ENCODE results near the gene FBXL14. TPM values are rescaled to one million over a fixed set of nuclear protein-coding genes. Genes with fewer than 3 reads are reported as not detected.

The FBXL14 gene
- total RNA-seq, 1 experiment from 2014 or later, result 11.9 TPM

DNA sequence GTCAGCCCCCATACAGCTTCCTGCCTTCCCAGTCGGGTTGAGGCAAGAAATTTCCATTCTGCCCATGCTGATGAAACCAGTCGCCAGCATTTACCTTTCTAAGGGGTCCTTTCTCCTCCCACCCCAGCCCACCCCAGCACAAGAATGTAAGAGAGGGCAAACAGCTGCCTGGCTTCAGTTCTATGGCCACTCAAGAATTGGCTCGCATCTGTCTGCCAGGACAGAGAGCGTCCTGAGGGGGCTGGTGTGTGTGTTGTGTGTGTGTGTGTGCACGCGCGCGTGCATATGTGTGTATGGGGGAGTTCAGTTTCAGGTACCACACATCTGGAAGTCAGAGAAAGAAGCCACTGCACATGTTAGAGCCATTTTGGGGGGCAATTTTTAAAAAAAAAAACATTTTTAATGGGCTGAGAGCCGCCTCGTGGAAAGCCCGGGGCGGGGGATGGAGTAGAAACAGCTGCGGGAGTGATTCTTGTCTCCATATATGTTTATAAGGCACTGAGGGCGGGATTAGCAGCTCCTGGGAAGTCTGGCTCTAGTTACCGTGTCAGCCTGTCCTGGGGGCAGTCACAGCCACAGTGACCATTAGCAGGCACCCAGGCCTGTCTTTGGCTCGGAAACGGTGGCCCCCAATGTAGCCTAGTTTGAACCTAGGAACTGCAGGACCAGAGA, 34.4 kb upstream of the FBXL14 start, which contains the start of gene WNT5B:
Gene WNT5B, plus strand, starts transcription at position 566 of the 672 bp plus-strand sequence. CDS start 2,124 bp downstream, outside the sequence.
- in situ Hi-C loops (cut with HindIII; ENCODE audit: low pct_unique_long_range_greater_than_20kb, low sequenced_read_pairs), result no loop called here

DNA sequence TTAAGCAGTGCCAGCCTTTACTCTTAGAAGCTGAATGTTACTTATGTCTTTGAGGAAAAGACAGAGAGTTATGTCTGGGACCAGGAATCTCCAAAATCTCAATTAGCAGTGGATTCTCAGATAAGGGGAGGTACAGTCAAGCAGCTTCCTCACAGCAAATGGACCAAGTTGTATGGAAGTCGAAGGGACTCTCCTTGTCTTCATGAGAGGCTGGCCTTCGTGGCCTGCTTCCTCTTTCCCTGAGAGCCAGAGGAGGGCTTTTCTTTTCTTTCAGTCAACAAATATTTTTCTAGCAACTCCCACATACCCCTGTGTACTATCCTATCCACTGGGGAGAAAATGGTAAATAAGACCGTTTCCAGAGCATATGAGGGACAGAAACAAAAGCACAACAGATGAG, 28.0 kb upstream of the FBXL14 start:
- no peak for DNase-seq (ENCODE audit: low read depth)
- in situ Hi-C loops (cut with HindIII; ENCODE audit: low pct_unique_long_range_greater_than_20kb, low sequenced_read_pairs), result no loop called here

More for the DNA sequence above, 34.4 kb upstream of the FBXL14 start, which contains the start of gene WNT5B:
- DNase-seq (ENCODE audit: low read depth), result no peak

DNA sequence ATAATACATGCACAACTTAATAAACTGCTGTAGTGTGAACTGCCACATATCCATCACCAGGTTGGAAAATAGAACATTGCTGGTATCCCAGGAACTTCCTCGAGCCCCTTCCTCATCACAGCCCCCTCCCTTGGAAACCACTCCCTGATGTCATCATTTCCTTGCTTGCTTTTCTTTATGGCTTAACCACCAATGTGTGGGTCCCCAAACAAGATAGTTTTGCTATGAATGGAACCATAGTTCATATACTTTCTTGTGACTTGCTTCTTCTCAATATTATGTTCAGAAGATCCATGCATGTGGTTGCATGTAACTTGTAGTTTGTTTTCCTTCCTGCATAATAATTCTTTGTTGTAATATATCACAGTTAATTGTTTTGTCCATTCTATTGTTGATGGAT, 25.7 kb upstream of the FBXL14 start:
- in situ Hi-C loops (cut with HindIII; ENCODE audit: low pct_unique_long_range_greater_than_20kb, low sequenced_read_pairs), result no loop called here
- no peak for DNase-seq (ENCODE audit: low read depth)

DNA sequence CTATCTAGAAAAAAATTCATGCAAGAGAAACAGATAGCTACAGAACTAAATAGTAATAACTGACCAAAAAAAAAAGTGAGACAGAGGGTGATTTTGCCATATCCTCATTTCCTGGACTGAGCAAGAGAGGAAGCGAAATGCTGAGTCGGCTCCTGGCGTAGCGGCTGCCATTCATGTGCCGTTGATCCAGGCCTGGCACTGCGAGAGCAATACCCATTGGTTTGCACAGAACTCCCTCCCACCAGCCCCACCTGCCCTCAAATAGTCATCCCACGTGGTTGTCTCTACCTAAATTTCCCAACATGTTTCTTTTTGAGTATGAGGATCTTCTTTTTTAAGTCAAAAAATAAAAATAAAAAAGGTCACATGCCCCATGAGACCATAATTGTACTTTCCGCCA, 25.2 kb upstream of the FBXL14 start:
- in situ Hi-C loops (cut with HindIII; ENCODE audit: low pct_unique_long_range_greater_than_20kb, low sequenced_read_pairs), result no loop called here
- DNase-seq (ENCODE audit: low read depth), result no peak

DNA sequence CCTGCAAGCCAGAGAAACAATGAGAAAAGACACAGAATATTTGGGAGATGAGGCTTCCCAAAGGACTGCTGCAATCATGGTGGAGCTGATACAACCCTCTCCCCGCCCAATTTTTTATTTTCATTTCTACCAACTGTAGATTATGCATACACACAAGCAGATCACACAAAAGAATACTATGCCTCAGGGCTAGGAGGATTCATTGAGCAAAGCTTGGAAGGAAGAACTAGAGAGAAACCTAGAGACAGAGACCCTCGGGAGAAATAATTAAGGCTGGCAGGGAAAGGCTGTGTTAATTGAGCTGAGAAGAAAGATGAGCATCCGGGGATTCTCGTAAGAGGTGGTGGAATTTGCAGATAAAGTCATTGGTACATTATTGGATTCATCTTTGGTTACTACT, 24.8 kb upstream of the FBXL14 start:
- in situ Hi-C loops (cut with HindIII; ENCODE audit: low pct_unique_long_range_greater_than_20kb, low sequenced_read_pairs), result no loop called here
- DNase-seq (ENCODE audit: low read depth), result no peak

DNA sequence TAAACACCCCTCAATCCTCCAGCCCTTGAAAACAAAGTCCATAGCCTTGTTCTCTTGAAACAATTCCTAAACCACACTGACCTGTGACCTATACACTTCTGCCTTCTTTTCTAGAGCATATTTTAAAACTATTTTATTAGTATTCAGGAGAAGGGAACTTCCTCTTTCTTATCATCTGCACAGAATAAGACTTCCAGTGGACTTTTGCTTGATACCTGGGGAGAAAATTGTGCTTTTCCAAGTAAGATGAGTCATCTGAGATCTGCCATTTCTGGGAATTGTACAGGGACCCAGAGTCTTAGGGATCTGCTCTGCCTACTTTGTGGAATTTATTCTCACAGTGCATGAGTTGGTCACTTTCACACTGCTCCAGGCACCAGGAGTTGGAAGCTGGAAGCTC, 24.1 kb upstream of the FBXL14 start:
- in situ Hi-C loops (cut with HindIII; ENCODE audit: low pct_unique_long_range_greater_than_20kb, low sequenced_read_pairs), result no loop called here
- DNase-seq (ENCODE audit: low read depth), result no peak

DNA sequence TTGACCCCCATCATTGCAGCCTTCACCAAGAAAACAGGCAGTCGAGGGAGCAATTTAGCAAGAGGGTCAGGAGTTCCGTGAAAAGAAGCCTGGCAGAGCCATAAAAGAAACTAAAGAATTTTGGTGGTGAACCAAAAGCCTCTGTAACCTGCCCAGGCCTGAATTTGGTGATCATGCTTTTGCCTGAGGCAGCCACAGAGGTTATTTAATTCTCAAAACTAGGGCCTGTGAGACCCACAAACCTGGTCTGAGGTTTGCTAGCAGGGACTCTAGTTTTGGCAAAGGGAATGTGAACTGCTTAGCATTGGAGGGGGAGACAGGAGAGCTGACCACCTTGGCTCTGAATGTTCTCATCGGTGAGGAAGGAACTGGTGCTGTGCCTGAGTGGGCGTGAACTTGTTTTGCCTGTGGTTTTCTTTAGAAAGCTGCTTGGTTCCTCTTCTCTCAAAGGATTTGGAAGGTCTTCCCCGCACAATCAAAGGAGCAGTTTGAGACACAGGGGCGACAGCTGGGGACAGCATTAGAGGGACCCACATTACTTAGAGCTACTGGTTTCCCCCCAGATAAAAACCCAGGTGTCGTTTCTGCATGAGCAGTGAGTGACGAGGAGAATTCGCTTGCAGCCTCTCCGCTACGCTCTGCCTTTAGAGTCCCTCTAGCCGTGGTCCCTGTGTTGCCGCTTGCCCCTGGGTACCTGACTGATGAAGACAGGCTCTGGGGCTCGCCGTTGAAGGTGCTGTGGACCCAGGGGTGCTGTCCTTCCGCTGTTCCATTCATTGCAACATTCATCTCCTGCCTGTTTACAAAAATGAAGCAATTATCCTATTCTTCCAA, 22.1 kb upstream of the FBXL14 start:
- in situ Hi-C loops (cut with HindIII; ENCODE audit: low pct_unique_long_range_greater_than_20kb, low sequenced_read_pairs), result no loop called here
- DNase-seq (ENCODE audit: low read depth), result no peak

DNA sequence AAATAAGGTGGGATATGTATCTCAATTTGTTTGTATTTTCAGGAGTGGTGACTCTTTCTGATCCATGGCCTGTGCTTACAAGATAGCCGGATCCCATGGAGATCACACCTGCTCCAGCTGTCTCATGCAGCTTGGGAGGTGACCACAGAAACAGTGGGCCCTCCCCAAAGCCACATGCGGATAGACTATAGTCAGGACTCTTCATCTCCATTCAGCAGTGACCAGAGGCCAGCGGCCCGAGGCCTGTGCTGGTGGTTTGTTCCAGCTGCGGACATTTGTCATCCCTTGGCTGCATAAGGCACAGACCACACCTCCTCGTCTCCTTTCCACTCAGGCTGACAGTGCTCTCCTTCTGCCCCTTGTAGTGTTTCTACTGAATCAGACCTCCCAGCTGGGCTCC, 20.0 kb upstream of the FBXL14 start:
- in situ Hi-C loops (cut with HindIII; ENCODE audit: low pct_unique_long_range_greater_than_20kb, low sequenced_read_pairs), result no loop called here
- no peak for DNase-seq (ENCODE audit: low read depth)

DNA sequence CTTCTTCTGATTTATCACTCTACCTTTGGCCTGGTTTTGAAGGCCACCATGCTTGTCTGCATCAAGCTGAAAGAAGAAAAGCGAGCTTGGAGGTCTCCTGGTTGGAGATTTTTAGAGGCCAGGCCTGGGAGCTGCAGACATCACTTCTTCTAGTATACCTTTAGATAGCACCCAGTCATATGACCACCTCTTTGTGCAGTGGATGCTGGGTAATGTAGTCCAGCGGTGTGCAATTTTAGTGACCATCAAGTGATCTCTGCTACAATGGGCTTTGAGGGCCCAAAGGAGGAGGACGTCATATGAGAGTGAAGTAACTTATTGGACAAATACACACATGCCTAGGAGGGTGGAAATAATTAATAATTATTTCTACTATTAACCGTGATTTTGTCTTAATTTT, 19.5 kb upstream of the FBXL14 start:
- in situ Hi-C loops (cut with HindIII; ENCODE audit: low pct_unique_long_range_greater_than_20kb, low sequenced_read_pairs), result no loop called here

DNA sequence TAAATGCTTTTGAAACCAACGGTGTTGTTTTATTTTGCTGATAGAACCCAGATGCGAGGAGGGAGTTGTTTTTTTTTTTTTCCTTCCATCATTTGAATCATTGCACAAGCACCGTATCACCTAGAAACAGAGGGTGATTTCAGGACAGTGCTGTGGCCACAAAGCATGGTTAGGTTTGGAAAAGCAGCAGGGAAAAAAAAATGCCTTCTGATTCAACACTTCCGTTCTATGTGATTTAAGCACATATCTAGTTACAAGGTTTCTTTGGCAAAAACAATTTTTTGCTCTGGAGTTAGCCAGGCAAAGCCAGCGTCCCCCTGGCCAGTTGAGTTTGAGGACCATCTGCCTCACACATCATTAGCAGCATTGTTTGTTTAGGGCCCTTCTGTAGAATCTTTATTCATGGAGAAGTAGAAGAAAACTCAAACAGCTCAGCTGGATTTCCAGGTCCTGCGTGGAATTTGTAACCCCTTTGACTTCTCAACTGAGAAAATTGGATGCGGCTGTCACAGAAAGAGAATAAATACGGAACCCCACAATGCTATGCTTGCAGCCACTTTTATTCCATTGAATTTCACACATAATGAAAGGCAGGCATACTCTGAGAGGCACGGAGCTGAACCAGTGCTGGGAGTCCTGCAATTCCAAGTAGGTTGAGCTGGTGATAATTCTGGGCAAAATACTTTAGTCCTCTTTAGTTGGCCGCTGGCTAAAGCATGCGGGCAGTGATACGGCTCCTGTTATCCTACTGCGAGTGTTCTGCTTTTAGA, 17.6 kb upstream of the FBXL14 start:
- DNase-seq (ENCODE audit: low read depth), result no peak
- in situ Hi-C loops (cut with HindIII; ENCODE audit: low pct_unique_long_range_greater_than_20kb, low sequenced_read_pairs), result no loop called here

More for the DNA sequence above, 19.5 kb upstream of the FBXL14 start:
- DNase-seq (ENCODE audit: low read depth), result no peak

DNA sequence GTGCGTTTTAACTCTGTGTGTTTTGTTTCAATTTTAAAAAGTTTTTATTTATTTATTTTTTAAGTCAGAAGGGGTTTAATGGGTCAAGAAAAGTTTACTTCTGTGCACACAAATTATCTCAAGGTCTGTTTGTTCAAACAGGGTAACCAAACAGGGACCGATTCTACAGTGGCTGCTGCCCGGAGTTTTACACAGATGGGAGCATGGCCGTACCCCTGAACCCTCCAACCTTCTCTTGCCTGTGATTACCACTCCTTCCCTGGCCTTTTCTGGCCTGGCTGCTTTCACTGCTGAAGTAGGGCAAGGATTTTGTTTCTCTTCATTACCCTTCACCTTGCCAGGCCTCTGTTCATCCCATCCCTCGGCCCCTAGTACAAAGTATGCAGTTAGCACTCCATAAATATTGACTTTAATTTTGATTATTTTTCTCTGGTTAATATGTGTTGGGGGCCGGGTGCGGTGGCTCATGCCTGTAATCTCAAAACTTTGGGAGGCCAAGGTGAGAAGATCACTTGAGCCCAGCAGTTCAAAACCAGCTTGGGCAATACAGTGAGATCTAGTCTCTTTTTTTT, 15.8 kb upstream of the FBXL14 start:
- in situ Hi-C loops (cut with HindIII; ENCODE audit: low pct_unique_long_range_greater_than_20kb, low sequenced_read_pairs), result no loop called here
- DNase-seq (ENCODE audit: low read depth), result no peak

DNA sequence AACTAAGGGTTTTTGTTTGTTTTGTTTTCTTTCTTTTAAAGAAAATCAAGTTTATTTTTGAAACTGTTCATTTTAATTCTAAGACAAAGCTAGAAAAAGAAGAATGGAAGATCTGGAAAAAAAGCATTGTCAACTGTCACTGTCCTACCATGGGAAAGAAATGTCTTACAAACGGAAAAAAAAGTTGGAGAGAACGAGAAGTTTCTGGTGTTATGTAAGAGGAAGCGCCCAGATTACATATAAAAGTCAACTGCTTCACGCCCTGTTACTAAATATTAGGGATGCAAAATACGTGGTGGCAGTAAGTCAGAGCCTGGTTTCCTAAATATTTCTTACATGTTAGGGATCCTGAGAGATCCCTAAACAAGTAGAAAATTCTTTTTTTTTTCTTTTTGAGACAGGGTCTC, 14.3 kb upstream of the FBXL14 start:
- in situ Hi-C loops (cut with HindIII; ENCODE audit: low pct_unique_long_range_greater_than_20kb, low sequenced_read_pairs), result no loop called here
- DNase-seq (ENCODE audit: low read depth), result no peak

DNA sequence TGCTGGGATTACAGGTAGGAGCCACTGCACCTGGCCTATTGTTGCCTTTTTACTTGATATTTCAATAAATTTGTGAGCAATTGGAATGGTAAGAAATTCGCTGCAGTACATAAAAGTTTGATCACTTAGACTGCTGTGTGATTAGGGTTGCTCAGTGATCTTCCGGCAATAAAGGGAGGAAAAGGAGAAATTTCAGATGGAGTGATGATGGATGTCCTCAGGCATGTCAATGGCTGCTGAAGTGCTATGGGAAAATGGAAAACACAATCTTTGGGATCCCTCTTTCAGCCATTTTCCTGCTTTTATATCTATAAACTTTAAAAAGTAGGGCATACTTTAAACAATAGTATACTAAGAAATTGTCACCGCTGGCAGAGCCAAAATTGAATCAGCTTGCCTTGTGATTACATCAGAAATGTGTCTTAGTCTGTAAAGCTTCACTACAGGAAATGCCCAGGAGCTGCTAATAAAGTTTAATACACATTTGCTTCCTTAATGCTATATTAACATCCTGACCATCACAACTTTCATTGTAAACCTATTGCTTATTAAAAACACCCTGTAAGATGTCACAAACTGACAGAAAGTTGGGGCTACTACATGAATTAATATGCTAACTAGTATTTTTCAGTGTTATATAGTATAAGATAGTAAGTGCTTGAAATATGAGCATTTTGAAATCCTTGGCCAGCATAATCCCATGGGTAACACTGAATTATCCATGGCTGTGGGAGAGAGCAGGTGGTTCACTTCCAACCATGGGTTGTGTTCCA, 13.7 kb upstream of the FBXL14 start:
- no peak for DNase-seq (ENCODE audit: low read depth)
- in situ Hi-C loops (cut with HindIII; ENCODE audit: low pct_unique_long_range_greater_than_20kb, low sequenced_read_pairs), result no loop called here

DNA sequence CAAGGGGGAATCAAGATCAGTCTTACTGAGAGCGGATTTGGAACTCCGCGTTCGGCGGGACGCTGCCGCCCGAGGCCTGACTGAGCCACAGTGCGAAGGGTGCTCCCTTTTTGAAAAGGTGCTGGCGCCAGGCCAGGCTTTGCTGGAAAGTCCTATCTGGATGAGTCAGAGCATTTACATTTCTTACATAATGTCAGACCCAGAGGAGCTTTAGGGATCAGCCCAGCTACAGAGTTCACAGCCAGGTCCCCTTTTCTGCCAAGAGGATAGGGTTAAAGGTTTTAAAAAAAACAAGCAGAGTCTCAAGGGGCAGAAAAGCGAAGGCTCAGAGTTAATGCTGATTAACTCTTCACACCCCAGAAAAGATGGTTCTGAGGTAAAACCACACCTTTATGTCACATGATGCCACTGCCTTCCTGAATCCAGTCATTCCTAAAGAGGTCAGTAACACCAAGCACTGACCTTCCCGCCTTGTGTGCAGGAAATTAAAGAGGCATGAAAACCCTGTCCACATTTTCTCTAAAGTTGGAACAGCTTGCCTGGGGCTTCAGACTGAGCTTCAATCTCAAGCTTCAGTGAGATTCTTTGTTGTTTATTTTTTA, 11.7 kb upstream of the FBXL14 start:
- peak; percentile 90 for DNase-seq (ENCODE audit: low read depth)
- in situ Hi-C loops (cut with HindIII; ENCODE audit: low pct_unique_long_range_greater_than_20kb, low sequenced_read_pairs), result no loop called here

DNA sequence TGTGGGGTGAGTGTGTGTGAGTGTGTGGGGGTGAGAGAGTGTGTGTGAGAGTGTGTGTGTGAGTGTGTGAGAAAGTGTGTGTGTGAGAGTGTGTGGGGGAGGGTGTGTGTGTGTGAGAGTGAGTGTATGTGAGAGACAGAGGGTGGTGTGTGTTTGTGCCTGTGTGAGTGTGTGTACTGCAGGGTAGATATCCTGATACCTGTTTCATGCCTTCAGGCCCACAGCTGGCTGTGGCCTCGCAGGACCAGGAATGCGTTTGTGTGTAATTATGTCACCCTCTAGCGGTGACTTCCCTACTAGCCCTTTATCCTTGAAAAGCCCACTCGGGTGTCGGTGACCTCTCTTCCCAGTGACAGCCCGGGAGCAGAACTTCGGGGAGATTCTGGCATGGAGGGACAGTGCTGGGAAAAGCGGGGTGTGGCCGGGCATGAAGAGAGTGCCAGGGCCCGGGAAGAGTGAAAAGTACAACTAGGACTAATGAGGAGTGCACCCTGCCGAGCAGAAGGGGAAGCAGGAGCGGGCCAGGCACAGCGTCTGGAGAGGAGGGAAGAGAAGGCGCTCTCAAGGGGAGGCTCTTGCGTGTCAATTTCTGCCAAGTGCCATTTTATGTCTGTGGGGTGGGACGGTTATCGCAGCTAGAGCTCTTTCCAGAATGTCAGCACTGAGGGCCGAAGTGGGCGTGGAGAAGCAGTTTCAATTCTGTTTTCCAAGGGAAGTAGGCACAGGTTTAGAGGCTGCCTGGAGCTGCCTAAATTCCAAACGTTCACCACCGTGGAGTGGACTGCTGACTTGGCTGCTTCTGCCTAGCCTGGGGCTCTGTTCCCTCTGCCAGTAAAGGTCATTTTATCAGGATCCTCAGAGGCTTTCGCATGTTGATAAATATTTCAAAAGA, 11.0 kb upstream of the FBXL14 start:
- in situ Hi-C loops (cut with HindIII; ENCODE audit: low pct_unique_long_range_greater_than_20kb, low sequenced_read_pairs), result no loop called here

DNA sequence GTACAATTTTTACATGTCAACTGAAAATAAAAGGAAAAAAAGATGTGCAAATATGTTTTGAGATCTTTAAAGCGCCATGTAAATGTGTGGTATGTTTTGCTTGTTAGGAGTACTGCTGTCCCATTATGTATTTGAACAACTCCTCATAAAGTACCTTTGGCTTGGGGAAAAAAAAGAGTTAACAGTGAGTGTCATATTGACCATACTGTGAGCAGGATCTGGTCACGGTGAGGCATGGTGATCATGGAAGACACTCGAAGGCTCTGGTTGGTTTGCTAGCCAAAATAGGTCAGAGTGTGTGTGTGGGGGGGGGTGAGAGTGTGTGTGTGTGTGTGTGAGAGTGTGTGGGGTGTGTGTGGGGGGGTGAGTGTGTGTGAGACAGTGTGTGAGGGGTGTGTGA, 10.1 kb upstream of the FBXL14 start:
- no peak for DNase-seq (ENCODE audit: low read depth)
- in situ Hi-C loops (cut with HindIII; ENCODE audit: low pct_unique_long_range_greater_than_20kb, low sequenced_read_pairs), result no loop called here

More for the DNA sequence above, 11.0 kb upstream of the FBXL14 start:
- DNase-seq (ENCODE audit: low read depth), result peak; percentile 85

Measured in Caki2 (cell line).